Cardiac ventricle fibroblast (primary cell): ENCODE measurements around the gene RCOR2. TPM values are rescaled to one million over a fixed set of nuclear protein-coding genes. Genes with fewer than 3 reads are reported as not detected.

Source experiments
- total RNA-seq: library from RNA; depleted of rRNA; stranded (reverse); fragments of >200 nt; gene quantifications from 2 replicates; pipeline ENCODE4 v1.2.3, GENCODE V29; 2015

The RCOR2 gene
- total RNA-seq: 0.93 and 1.9 TPM in 2 replicates

DNA sequence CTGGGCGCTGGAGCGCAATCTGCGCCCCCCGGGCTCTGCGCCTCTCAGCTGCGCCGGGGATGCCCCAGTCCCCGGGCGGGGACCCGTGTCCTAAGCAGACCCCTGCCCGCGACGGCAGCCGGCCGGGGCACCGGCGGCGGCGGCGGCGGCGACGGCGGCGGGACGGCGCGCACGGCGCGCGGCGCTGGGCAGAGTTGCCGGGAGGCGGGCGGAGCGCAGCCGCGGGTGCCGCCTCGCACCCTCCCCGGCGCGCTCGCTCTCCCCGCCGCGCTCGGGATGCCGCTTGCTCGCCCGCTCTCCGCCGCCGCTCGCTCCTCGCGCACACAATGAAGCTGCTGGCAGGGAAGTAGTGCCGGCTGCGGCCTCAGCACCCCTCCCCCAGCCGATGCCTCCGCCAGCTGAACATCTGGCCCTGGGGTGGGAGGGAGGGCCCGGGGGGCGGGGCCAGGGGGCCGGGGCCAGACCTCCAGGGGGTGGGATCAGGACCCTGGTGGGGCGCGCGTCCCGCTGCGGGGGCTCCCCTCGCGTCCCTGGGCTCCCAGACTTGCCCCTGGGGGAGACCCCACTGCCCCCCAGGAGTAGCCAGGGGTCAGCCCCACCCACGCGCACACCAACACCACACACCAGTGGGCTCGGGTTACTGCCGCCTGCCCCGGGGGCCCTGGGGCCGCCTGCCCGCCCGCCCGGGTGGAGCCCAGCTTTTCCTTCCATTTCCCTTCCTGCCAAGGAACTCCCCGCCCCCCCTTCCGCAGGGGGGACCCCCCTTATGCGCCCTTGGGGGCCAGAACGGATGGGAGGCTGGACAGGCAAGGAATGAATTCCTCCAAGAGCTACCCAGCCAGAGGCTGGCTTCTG is at the start of gene RCOR2:
Gene RCOR2 (minus strand): TSS at position 328 of the 855 bp plus-strand sequence. CDS start 708 bp downstream, outside the sequence.

DNA sequence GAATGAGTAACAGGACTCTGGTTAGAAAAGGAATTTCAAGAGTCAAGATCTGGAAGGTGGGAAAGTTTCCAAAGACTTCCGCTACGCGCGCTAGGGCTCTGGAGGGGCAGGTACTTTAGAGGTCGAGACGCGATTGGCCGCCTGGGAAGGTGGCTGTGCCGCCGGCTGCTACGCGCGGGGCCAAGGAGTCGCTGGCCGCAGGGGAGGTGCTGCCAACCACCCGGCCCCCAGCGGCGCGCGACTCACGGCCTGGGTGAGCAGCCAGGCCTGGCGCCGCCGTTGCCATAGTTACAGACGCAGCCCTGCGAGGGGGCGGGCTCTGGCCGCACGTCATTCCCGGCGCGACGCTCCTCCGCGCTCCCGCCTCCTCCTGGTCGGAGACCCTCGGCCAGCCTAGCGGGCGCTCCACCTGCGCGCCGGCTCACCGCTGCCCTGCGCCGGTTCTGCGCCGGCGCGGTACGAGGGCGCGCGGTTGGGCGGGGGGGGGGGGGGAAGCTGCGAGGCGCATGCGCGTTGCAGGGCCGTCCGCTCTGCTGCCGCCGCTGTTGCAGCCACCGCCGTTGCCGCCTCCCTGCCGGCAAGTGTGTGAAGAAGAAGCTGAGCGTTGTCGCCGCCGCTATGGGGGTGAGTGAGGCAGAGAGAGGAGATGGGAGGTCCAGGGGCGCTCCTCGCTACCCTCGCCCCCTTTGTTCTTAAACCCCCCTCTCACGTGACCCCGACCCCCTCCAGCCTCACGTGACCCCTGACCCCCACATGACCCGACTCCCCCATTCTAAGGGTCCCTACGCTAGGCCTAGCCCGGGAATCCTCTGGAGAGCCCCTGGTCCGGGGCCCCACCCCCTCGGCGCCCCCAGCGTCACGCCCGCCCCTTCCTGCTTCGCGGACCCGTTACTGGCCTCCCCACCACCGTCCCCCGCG is 21.8 kb upstream of the RCOR2 start, which contains the start of gene NAA40:
Gene NAA40 (plus strand): TSS at position 524 of the 918 bp plus-strand sequence. CDS start 95 bp downstream, at position 619.

Other genes with a start within 250 kb of the RCOR2 start
- 62.7 and 71.4 TPM in 2 replicates for gene ATL3, start 245.8 kb downstream of the RCOR2 start, total RNA-seq
- 69.8 and 73.1 TPM in 2 replicates for gene RTN3, start 235.7 kb downstream of the RCOR2 start, total RNA-seq
- gene ZFTA, start 148.4 kb downstream of the RCOR2 start, total RNA-seq: 32.3 and 34.5 TPM in 2 replicates
- gene SPINDOC, start 103.7 kb downstream of the RCOR2 start, total RNA-seq: 7.7 and 9.0 TPM in 2 replicates
- gene MARK2, start 78.1 kb downstream of the RCOR2 start, total RNA-seq: 12.3 and 13.9 TPM in 2 replicates
- 3.1 and 7.0 TPM in 2 replicates for gene NAA40, start 21.8 kb upstream of the RCOR2 start, total RNA-seq
- 163 and 221 TPM in 2 replicates for gene COX8A, start 57.5 kb upstream of the RCOR2 start, total RNA-seq
- gene OTUB1, start 69.3 kb upstream of the RCOR2 start, total RNA-seq: 54.5 and 64.1 TPM in 2 replicates
- gene FLRT1, start 118.8 kb upstream of the RCOR2 start, total RNA-seq: 0.06 TPM in 1 of 2 replicates, not detected in the other
- 14.9 and 15.3 TPM in 2 replicates for gene MACROD1, start 248.9 kb upstream of the RCOR2 start, total RNA-seq